Ishikawa (cell line): ENCODE results near the gene SEL1L3.

ENCODE experiments used
- CEBPB ChIP-seq: IDR thresholded peaks from 2 replicates; pipeline ENCODE4 v1.6.1; 2012
- CREB1 ChIP-seq: IDR thresholded peaks from 2 replicates; pipeline ENCODE4 v1.6.1; 2012; ENCODE audit warnings: low read depth
- EGR1 ChIP-seq: IDR thresholded peaks from 2 replicates; pipeline ENCODE4 v1.6.1; 2012
- EP300 ChIP-seq: IDR thresholded peaks from 2 replicates; pipeline ENCODE4 v1.6.1; 2012; ENCODE audit warnings: borderline replicate concordance
- FOXM1 ChIP-seq: IDR thresholded peaks from 2 replicates; pipeline ENCODE4 v1.6.1; 2012; ENCODE audit warnings: low read depth, borderline replicate concordance
- NFIC ChIP-seq: IDR thresholded peaks from 2 replicates; pipeline ENCODE4 v1.6.1; 2012
- RAD21 ChIP-seq: IDR thresholded peaks from 2 replicates; pipeline ENCODE4 v1.6.1; 2012; ENCODE audit warnings: low read depth
- TAF1 ChIP-seq: IDR thresholded peaks from 2 replicates; pipeline ENCODE4 v1.6.1; 2012; ENCODE audit warnings: low read depth, mild to moderate bottlenecking
- TCF12 ChIP-seq: IDR thresholded peaks from 2 replicates; pipeline ENCODE4 v1.6.1; 2012; ENCODE audit warnings: low read depth
- TEAD4 ChIP-seq: IDR thresholded peaks from 2 replicates; pipeline ENCODE4 v1.6.1; 2012
- YY1 ChIP-seq: IDR thresholded peaks from 2 replicates; pipeline ENCODE4 v1.6.1; 2012; ENCODE audit warnings: low read depth
- ZBTB7A ChIP-seq: IDR thresholded peaks from 2 replicates; pipeline ENCODE4 v1.6.1; 2012; ENCODE audit warnings: low read depth
- TF ChIP-seq, protein P1 (sequence below): IDR thresholded peaks from 2 replicates; pipeline ENCODE4 v1.6.1; 2012; ENCODE audit warnings: low read depth, mild to moderate bottlenecking
- TF ChIP-seq, protein P2 (sequence below): IDR thresholded peaks from 2 replicates; pipeline ENCODE4 v1.6.1; 2012
- TF ChIP-seq, protein P3 (sequence below): IDR thresholded peaks from 2 replicates; pipeline ENCODE4 v1.6.1; 2012

SEL1L3 gene

DNA sequence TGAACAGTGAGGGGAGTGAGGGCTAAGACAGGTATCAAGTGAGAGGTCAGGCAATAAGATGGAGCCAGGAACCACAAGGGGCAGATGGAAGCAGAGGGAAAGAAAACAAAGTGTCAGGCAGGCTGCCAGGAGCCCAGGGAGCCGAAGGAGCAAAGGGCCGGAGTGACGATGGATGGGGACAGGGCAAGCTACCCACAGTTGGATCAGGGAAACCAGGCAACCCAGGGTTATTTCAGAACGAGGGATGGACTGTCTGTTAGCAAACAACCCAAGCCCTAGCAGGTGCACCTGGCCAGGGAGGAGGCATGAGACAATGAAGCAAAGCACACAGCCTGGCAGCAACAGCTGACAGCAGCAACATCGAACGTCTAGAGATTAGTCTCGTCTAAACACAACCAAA, 39.2 kb downstream of the SEL1L3 start:
- TF ChIP-seq TEAD4 (no peak), TCF12 (no peak), FOXM1 (no peak), RAD21 (no peak), YY1 (no peak), EP300 (no peak), CEBPB (no peak)
- TF ChIP-seq, protein P1, sequence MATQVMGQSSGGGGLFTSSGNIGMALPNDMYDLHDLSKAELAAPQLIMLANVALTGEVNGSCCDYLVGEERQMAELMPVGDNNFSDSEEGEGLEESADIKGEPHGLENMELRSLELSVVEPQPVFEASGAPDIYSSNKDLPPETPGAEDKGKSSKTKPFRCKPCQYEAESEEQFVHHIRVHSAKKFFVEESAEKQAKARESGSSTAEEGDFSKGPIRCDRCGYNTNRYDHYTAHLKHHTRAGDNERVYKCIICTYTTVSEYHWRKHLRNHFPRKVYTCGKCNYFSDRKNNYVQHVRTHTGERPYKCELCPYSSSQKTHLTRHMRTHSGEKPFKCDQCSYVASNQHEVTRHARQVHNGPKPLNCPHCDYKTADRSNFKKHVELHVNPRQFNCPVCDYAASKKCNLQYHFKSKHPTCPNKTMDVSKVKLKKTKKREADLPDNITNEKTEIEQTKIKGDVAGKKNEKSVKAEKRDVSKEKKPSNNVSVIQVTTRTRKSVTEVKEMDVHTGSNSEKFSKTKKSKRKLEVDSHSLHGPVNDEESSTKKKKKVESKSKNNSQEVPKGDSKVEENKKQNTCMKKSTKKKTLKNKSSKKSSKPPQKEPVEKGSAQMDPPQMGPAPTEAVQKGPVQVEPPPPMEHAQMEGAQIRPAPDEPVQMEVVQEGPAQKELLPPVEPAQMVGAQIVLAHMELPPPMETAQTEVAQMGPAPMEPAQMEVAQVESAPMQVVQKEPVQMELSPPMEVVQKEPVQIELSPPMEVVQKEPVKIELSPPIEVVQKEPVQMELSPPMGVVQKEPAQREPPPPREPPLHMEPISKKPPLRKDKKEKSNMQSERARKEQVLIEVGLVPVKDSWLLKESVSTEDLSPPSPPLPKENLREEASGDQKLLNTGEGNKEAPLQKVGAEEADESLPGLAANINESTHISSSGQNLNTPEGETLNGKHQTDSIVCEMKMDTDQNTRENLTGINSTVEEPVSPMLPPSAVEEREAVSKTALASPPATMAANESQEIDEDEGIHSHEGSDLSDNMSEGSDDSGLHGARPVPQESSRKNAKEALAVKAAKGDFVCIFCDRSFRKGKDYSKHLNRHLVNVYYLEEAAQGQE: no peak
- TF ChIP-seq, protein P2, sequence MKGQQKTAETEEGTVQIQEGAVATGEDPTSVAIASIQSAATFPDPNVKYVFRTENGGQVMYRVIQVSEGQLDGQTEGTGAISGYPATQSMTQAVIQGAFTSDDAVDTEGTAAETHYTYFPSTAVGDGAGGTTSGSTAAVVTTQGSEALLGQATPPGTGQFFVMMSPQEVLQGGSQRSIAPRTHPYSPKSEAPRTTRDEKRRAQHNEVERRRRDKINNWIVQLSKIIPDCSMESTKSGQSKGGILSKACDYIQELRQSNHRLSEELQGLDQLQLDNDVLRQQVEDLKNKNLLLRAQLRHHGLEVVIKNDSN: no peak
- TF ChIP-seq, protein P3, sequence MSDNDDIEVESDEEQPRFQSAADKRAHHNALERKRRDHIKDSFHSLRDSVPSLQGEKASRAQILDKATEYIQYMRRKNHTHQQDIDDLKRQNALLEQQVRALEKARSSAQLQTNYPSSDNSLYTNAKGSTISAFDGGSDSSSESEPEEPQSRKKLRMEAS: no peak

DNA sequence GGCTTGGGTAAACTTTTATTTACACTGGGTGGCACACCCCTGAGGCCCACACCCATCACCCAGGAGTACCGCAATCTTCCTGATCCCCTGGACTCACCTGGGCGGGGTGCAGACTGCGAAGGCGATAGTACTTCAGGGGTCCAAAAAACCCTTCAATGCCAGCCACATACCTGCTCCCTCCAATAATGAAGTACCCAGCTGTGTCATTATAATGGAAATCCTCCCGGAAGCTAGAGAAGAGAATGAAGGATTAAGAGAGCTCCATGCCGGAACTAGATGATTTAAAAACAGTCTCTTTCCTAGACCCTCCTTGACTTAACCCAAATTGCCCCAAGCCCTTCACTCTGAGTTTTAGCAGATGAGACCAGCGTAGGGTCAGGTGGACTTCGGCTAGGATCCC, 40.9 kb downstream of the SEL1L3 start:
- TF ChIP-seq ZBTB7A (no peak), CREB1 (no peak), CEBPB (no peak), EGR1 (no peak), NFIC (no peak), RAD21 (no peak), YY1 (no peak)
- TF ChIP-seq, protein P3: no peak

DNA sequence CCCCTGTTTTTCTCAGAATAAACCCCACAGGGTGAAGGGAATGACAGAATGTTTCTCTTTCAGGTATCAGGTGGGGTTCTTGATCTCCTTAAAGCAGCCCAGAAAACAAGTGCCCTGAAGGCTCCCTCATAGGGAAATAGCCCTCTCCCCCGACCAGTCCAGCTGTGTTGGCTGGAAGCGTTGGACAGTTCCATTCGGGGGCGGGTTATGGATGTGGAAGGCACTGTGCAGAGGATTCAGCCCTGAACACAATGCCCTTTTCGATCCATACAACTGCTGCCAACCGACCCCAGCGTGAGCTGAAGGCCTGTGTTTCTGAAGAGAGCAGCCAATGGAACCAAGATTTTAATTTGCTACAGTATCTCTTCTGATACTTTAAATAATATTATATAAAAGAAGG, 41.5 kb downstream of the SEL1L3 start:
- no peak for TF ChIP-seq FOXM1
- TF ChIP-seq, protein P1: peak; percentile 59; the same call in 1 of the 2 replicates

DNA sequence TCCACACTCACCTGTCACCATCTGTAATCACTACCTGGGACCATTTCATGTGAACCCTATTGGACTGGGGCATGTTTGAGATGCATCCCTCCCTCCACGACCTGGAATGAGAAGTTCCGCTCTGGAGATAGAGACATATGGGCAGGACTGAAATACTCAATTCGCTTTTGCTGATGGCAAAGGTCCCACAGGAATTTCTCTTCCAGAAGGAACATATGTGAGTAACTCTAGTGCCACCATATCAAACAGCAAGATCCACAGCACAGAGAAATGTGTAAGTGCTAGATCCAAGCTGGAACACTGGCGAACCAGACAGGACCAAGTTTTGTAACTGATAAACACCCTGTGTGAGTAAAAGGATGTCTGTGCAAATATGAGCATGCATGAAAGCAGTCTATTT, 43.9 kb downstream of the SEL1L3 start:
- TF ChIP-seq EP300: no peak
- TF ChIP-seq, protein P3: no peak
- no peak for TF ChIP-seq YY1
- TF ChIP-seq TAF1: no peak
- no peak for TF ChIP-seq CREB1
- TF ChIP-seq FOXM1: no peak
- TF ChIP-seq EGR1: no peak
- TF ChIP-seq ZBTB7A: no peak
- TF ChIP-seq, protein P1: no peak
- TF ChIP-seq TEAD4: no peak
- TF ChIP-seq NFIC: no peak

DNA sequence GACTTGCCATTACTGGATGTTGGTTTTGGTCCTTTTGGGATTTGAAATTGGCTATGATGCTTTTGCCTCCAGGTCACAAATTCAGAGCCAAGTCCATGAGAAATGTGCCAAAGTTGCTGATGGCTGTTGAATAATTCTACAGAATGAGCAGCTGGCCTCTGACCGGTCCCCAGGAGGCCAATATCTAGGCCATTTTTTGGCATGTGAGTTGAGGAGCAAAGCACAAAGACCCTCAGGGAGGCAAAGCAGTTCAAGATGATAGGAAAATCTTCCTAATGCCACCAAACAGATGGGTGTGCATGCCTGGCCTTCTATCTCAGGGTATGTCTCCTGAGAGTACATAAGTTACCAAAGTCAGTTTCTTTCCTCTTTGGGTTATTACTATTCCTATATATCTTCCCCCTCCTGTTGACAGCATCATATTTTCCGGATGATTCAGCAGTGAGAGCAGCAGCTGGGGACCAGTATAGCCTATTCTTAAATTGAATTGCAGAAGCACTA, 44.4 kb downstream of the SEL1L3 start:
- TF ChIP-seq TCF12: no peak
- no peak for TF ChIP-seq CREB1
- TF ChIP-seq TEAD4: no peak
- TF ChIP-seq ZBTB7A: no peak
- TF ChIP-seq FOXM1: no peak
- TF ChIP-seq CEBPB: no peak
- TF ChIP-seq TAF1: no peak
- no peak for TF ChIP-seq YY1
- TF ChIP-seq EGR1: no peak
- TF ChIP-seq EP300: no peak
- TF ChIP-seq NFIC: no peak
- TF ChIP-seq, protein P3: no peak
- TF ChIP-seq, protein P1: no peak
- TF ChIP-seq, protein P2: no peak
- no peak for TF ChIP-seq RAD21
